Stomach (tissue), 9 donors: ENCODE measurements around the gene POLR3GL. TPM values are rescaled to one million over a fixed set of nuclear protein-coding genes. Genes with fewer than 3 reads are reported as not detected.

Experiments used
- DNase-seq, 2 donors: peaks; one replicate each; pipeline versions ENCODE4 v3.0.0 to v3.0.0-alpha.2; 2013 to 2019
- H3K27ac ChIP-seq, 5 donors: fragments of 200-600 bp in 4 of 5; sonication (generic) in 4 of 5; one replicate each; pipeline ENCODE4 v1.5.1; 2013 to 2019; ENCODE audit warnings: mild to moderate bottlenecking in 1 of 5, moderate library complexity in 1 of 5
- H3K27me3 ChIP-seq, 3 donors: fragments of 200-600 bp; sonication (generic); one replicate each; pipeline ENCODE4 v1.5.1; 2017 to 2019; ENCODE audit warnings: mixed run types in 1 of 3
- H3K36me3 ChIP-seq, 4 donors: fragments of 200-600 bp; sonication (generic); 1 replicate in 3 of 4; 2 replicates in 1 of 4; pipeline ENCODE4 v1.5.1; 2016 to 2019
- H3K4me1 ChIP-seq, 4 donors: fragments of 200-600 bp; sonication (generic); one replicate each; pipeline ENCODE4 v1.5.1; 2016 to 2019
- H3K4me3 ChIP-seq, 4 donors: fragments of 200-600 bp; sonication (generic) in 3 of 4; one replicate each; pipeline ENCODE4 v1.5.1; 2016 to 2019; ENCODE audit warnings: mild to moderate bottlenecking in 1 of 4
- H3K9me3 ChIP-seq, 4 donors: fragments of 200-600 bp; sonication (generic); one replicate each; pipeline ENCODE4 v1.5.1; 2016 to 2019
- CTCF ChIP-seq, 7 experiments: fragments of 450-650 bp in 4 of 7; fragments of 200-600 bp in 3 of 7; sonication (generic) in 3 of 7; IDR thresholded peaks; one replicate each; pipeline ENCODE4 v1.5.1; 2016 to 2019; ENCODE audit warnings: antibody characterized with exemption in 7 of 7, control low read depth in 2 of 7, mild to moderate bottlenecking in 1 of 7
- EP300 ChIP-seq: sonication (generic); formaldehyde crosslinking; IDR thresholded peaks from one replicate; pipeline ENCODE4 v1.6.1; 2017; ENCODE audit warnings: antibody characterized with exemption
- POLR2A ChIP-seq, 4 donors: fragments of 450-650 bp; IDR thresholded peaks; one replicate each; pipeline ENCODE4 v1.6.1; 2016; ENCODE audit warnings: antibody characterized with exemption in 4 of 4, control low read depth in 2 of 4, mild to moderate bottlenecking in 1 of 4, moderate library complexity in 1 of 4
- POLR2AphosphoS5 ChIP-seq, 3 donors: sonication (generic); formaldehyde crosslinking; IDR thresholded peaks; one replicate each; pipeline ENCODE4 v1.6.1; 2016; ENCODE audit warnings: antibody characterized with exemption in 3 of 3
- WGBS, 5 donors: extraction: QIAGEN DNeasy Blood & Tissue Kit in 3 of 5; methylation state at CpG; one replicate each; pipeline versions ENCODE4 v1.1.5 to v1.1.7; 2013 to 2018; 5-methylcytosine and 5-hydroxymethylcytosine counted together
- intact Hi-C: fragments of 100-400 bp; cut with DNase I; formaldehyde crosslinking; loops from one replicate; pipeline ENCODE4 v1.15.1; 2023; ENCODE audit warnings: low total_unique reads
- polyA plus RNA-seq, 3 donors: library from polyadenylated mRNA; stranded (reverse); fragments of 200-250 nt; gene quantifications; one replicate each; pipeline ENCODE4 v1.2.3, GENCODE V29; 2013
- total RNA-seq, 5 donors: library from RNA; depleted of rRNA; stranded (reverse); fragments of >200 nt; gene quantifications; one replicate each; pipeline versions ENCODE4 v1.1.0 to v1.2.3, GENCODE V29; 2014 to 2016
- donor health status: healthy with polysubstance abuse.
- donor health status: Bipolar disorder and iron deficiency.
- donor health status: healthy.

Gene POLR3GL
- total and polyA plus RNA-seq, 8 donors = 5.8 to 165 (median 26.9) TPM

GRCh38 chr1:145985502-145986439 is 21.3 kb downstream of the POLR3GL start:
- Histone ChIP-seq H3K27me3 (no peaks in the 10 kb centered on the region), H3K27ac (peak overlapping the region; percentile 87 to 100 (median 96)), H3K4me1 (peaks cover 52 to 87% (median 73%) of the 10 kb centered on the region in 4 donors), H3K9me3 (no peaks in the 10 kb centered on the region), H3K36me3 (no peaks in the 10 kb centered on the region), H3K4me3 (peak overlapping the region in 2 of 4 donors; percentile 16 to 25)
- DNase-seq = peak; percentile 52 to 69
- 28 to 37% (median 29%) methylated on average over 15 of the region's 15 CpGs for WGBS, 5 donors
- TF ChIP-seq EP300 = no peak
- peak; percentile 57 to 61 (median 59) for TF ChIP-seq POLR2AphosphoS5 (IDR thresholded peaks at IDR 0.05)
- intact Hi-C loops = no loop called here

- Histone ChIP-seq H3K4me1 (peaks cover 47 to 87% (median 72%) of the 10 kb centered on the region in 4 donors), H3K36me3 (no peaks in the 10 kb centered on the region), H3K4me3 (no peak overlapping the region), H3K27me3 (no peaks in the 10 kb centered on the region), H3K9me3 (no peaks in the 10 kb centered on the region), H3K27ac (peak overlapping the region; percentile 40 to 100 (median 96))
- no peak for DNase-seq
- TF ChIP-seq CTCF (IDR thresholded peaks at IDR 0.05) (no peak), POLR2AphosphoS5 (IDR thresholded peaks at IDR 0.05) (no peak), EP300 (no peak), POLR2A (IDR thresholded peaks at IDR 0.05) (no peak)
- WGBS, 5 donors = 89 to 96% (median 92%) methylated on average over 6 of the region's 6 CpGs
- intact Hi-C loops = no loop called here
Observed at GRCh38 chr1:145986551-145986950, 22.1 kb downstream of the POLR3GL start.

GRCh38 chr1:145987926-145988325 is 23.4 kb downstream of the POLR3GL start:
- peaks cover 50 to 87% (median 72%) of the 10 kb centered on the region in 4 donors for H3K4me1 ChIP-seq
- 93 to 100% (median 100%) methylated on average over 1 of the region's 1 CpG for WGBS, 5 donors
- intact Hi-C loops = no loop called here

GRCh38 chr1:145988773-145989172 is 24.3 kb downstream of the POLR3GL start:
- H3K4me3 ChIP-seq = no peak overlapping the region
- peak; percentile 26 to 45 for DNase-seq
- no peak for TF ChIP-seq POLR2A (IDR thresholded peaks at IDR 0.05)
- peak in 1 of 3 donors; percentile 9 for TF ChIP-seq POLR2AphosphoS5 (IDR thresholded peaks at IDR 0.05)
- TF ChIP-seq CTCF (IDR thresholded peaks at IDR 0.05) = no peak
- TF ChIP-seq EP300 = no peak
- intact Hi-C loops = no loop called here
- H3K27me3 ChIP-seq = no peaks in the 10 kb centered on the region
- H3K9me3 ChIP-seq = no peaks in the 10 kb centered on the region
- peaks cover 14 to 18% (median 18%) of the 10 kb centered on the region in 4 donors for H3K36me3 ChIP-seq
- H3K27ac ChIP-seq = peak overlapping the region; percentile 39 to 100 (median 62)
- H3K4me1 ChIP-seq = peaks cover 44 to 82% (median 68%) of the 10 kb centered on the region in 4 donors
- WGBS, 5 donors = 37 to 54% (median 43%) methylated on average over 5 of the region's 5 CpGs

More at GRCh38 chr1:145987926-145988325, 23.4 kb downstream of the POLR3GL start:
- Histone ChIP-seq H3K36me3 (peaks cover 6 to 10% (median 9%) of the 10 kb centered on the region in 4 donors), H3K9me3 (no peaks in the 10 kb centered on the region), H3K4me3 (no peak overlapping the region), H3K27ac (peak overlapping the region in 4 of 5 donors; percentile 53 to 100 (median 94)), H3K27me3 (no peaks in the 10 kb centered on the region)
- DNase-seq = no peak
- TF ChIP-seq POLR2A (IDR thresholded peaks at IDR 0.05) = no peak
- peak in 2 of 3 donors; percentile 13 to 43 for TF ChIP-seq POLR2AphosphoS5 (IDR thresholded peaks at IDR 0.05)
- no peak for TF ChIP-seq EP300
- no peak for TF ChIP-seq CTCF (IDR thresholded peaks at IDR 0.05)
